Measurements from ENCODE around the gene BATF2.

DNA sequence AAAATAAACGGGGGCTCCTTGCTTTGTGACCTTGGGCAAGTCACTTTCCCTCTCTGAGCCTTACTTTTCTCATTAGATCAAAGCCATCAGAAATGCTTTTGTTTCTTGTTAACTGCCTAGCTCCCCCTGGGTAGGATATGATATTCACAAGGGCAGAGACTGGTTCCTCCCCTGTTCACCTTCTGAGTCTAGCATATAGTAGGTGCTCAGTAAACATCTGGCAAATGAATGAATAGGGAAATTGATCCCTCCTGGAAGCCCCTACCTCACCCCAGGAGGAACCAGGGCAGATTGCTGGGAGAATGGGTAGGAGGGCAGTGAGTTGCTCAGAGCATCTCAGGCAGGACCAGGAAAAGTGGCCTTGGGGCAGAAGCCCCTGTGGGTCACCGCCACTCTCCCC is 37.7 kb upstream of the BATF2 start:
- TF ChIP-seq POLR2AphosphoS5 (IDR thresholded peaks at IDR 0.05): no peak
- TF ChIP-seq, protein P1, sequence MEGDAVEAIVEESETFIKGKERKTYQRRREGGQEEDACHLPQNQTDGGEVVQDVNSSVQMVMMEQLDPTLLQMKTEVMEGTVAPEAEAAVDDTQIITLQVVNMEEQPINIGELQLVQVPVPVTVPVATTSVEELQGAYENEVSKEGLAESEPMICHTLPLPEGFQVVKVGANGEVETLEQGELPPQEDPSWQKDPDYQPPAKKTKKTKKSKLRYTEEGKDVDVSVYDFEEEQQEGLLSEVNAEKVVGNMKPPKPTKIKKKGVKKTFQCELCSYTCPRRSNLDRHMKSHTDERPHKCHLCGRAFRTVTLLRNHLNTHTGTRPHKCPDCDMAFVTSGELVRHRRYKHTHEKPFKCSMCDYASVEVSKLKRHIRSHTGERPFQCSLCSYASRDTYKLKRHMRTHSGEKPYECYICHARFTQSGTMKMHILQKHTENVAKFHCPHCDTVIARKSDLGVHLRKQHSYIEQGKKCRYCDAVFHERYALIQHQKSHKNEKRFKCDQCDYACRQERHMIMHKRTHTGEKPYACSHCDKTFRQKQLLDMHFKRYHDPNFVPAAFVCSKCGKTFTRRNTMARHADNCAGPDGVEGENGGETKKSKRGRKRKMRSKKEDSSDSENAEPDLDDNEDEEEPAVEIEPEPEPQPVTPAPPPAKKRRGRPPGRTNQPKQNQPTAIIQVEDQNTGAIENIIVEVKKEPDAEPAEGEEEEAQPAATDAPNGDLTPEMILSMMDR (IDR thresholded peaks at IDR 0.05; ENCODE audit: poor library complexity, severe bottlenecking): no peak
- TF ChIP-seq EP300 (conservative IDR thresholded peaks at IDR 0.05; ENCODE audit: poor library complexity, severe bottlenecking): no peak

Data from neural cell (in vitro differentiated cells).